Upper lobe of left lung (tissue), 4 donors: Measurements from ENCODE around the gene DEPP1.
"Not testable (repeated sequence)": the region's sequence is repeated elsewhere in the genome, so short reads cannot be mapped to it uniquely, and the experiment has no call there.

Experiments
- EP300 ChIP-seq, 4 donors: sonication (generic); formaldehyde crosslinking; IDR thresholded peaks; one replicate each; pipeline ENCODE4 v1.5.1; 2017; ENCODE audit warnings: antibody characterized with exemption in 4 of 4, control low read depth in 2 of 4
- POLR2A ChIP-seq, 4 donors: fragments of 450-650 bp; IDR thresholded peaks; one replicate each; pipeline ENCODE4 v1.5.1; 2016 to 2017; ENCODE audit warnings: antibody characterized with exemption in 4 of 4, mild to moderate bottlenecking in 2 of 4
- POLR2AphosphoS5 ChIP-seq, 2 donors: sonication (generic); formaldehyde crosslinking; IDR thresholded peaks; one replicate each; pipeline ENCODE4 v1.5.1; 2017; ENCODE audit warnings: antibody characterized with exemption in 2 of 2
- TF ChIP-seq, protein P1 (sequence below), 6 experiments: fragments of 450-650 bp in 4 of 6; fragments of 200-600 bp in 2 of 6; sonication (generic) in 2 of 6; IDR thresholded peaks; one replicate each; pipeline ENCODE4 v1.5.1; 2016 to 2019; ENCODE audit warnings: antibody characterized with exemption in 6 of 6

DNA sequence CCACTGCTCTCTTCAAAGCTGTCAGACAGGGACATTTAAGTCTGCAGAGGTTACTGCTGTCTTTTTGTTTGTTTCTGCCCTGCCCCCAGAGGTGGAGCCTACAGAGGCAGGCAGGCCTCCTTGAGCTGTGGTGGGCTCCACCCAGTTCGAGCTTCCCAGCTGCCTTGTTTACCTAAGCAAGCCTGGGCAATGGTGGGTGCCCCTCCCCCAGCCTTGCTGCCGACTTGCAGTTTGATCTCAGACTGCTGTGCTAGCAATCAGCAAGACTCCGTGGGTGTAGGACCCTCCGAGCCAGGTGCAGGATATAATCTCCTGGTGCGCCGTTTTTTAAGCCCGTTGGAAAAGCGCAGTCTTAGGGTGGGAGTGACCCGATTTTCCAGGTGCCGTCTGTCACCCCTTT is 35.9 kb upstream of the DEPP1 start:
- TF ChIP-seq, protein P1, sequence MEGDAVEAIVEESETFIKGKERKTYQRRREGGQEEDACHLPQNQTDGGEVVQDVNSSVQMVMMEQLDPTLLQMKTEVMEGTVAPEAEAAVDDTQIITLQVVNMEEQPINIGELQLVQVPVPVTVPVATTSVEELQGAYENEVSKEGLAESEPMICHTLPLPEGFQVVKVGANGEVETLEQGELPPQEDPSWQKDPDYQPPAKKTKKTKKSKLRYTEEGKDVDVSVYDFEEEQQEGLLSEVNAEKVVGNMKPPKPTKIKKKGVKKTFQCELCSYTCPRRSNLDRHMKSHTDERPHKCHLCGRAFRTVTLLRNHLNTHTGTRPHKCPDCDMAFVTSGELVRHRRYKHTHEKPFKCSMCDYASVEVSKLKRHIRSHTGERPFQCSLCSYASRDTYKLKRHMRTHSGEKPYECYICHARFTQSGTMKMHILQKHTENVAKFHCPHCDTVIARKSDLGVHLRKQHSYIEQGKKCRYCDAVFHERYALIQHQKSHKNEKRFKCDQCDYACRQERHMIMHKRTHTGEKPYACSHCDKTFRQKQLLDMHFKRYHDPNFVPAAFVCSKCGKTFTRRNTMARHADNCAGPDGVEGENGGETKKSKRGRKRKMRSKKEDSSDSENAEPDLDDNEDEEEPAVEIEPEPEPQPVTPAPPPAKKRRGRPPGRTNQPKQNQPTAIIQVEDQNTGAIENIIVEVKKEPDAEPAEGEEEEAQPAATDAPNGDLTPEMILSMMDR (IDR thresholded peaks at IDR 0.05), result not testable (repeated sequence)
- TF ChIP-seq POLR2A, EP300, POLR2AphosphoS5 (IDR thresholded peaks at IDR 0.05): not testable (repeated sequence)
